Measurements from ENCODE around the gene BMPER. TPM values are rescaled to one million over a fixed set of nuclear protein-coding genes. Genes with fewer than 3 reads are reported as not detected.

Gene BMPER
- total RNA-seq, 1 experiment from 2014 or later: 6.7 TPM

DNA sequence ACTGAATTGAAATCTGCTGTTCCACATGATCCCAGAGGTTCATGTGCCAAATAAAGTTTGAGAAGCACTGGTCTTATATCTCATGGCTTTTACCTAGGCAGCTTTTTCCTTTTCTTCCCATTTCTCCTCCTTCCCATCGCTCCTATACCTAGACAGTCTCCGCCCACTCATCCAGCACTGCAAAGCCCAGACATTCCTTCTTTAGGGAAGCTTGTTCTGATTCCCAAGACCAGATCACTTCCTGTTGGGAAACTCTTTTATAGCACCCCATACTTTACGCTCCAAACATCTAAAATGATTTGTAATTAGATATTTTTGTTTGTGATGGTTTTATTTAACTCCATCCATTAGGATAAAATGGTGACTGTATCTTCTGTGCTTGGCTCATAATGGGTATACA lies 75.9 kb downstream of the BMPER start:
- H3K4me3 ChIP-seq (ENCODE audit: low read depth, low read length, poor library complexity, severe bottlenecking): no peak overlapping the region
- no peaks in the 10 kb centered on the region for H3K9me3 ChIP-seq (ENCODE audit: low read depth, low read length, poor library complexity, severe bottlenecking)
- H3K27me3 ChIP-seq (replicated peaks; ENCODE audit: insufficient read depth, low read depth, low read length, poor library complexity): no peaks in the 10 kb centered on the region
- CTCF ChIA-PET: interaction anchor here (0.6 to 1.9 kb wide), 2 partner anchors 58 to 107 kb away, joined by 3 to 34 read pairs; no protein-coding TSS in a partner anchor
- DNase-seq (ENCODE audit: low spot score): no peak
- POLR2A ChIA-PET (ENCODE audit: low non-redundant PET): no interaction called here
- peak overlapping the region; percentile 21 for H3K27ac ChIP-seq (ENCODE audit: low read depth, low read length, poor library complexity, severe bottlenecking)
- peaks cover 44% of the 10 kb centered on the region for H3K4me1 ChIP-seq (ENCODE audit: insufficient read depth, low read length, poor library complexity, severe bottlenecking)
- H3K36me3 ChIP-seq (ENCODE audit: insufficient read depth, low read length, poor library complexity, severe bottlenecking): no peaks in the 10 kb centered on the region
- BruUV-seq (replicated peaks): no TSS peak
- intact Hi-C loops (cut with micrococcal nuclease; ENCODE audit: unreplicated experiment): loop anchor here (10.0 kb wide), 2 partner anchors 64 to 174 kb away; no protein-coding TSS in a partner anchor
- TF ChIP-seq, protein P1, sequence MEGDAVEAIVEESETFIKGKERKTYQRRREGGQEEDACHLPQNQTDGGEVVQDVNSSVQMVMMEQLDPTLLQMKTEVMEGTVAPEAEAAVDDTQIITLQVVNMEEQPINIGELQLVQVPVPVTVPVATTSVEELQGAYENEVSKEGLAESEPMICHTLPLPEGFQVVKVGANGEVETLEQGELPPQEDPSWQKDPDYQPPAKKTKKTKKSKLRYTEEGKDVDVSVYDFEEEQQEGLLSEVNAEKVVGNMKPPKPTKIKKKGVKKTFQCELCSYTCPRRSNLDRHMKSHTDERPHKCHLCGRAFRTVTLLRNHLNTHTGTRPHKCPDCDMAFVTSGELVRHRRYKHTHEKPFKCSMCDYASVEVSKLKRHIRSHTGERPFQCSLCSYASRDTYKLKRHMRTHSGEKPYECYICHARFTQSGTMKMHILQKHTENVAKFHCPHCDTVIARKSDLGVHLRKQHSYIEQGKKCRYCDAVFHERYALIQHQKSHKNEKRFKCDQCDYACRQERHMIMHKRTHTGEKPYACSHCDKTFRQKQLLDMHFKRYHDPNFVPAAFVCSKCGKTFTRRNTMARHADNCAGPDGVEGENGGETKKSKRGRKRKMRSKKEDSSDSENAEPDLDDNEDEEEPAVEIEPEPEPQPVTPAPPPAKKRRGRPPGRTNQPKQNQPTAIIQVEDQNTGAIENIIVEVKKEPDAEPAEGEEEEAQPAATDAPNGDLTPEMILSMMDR (conservative IDR thresholded peaks at IDR 0.05; ENCODE audit: low read depth, low read length): no peak
- no peak for TF ChIP-seq EZH2 (IDR thresholded peaks at IDR 0.05; ENCODE audit: borderline replicate concordance, low read depth, low read length, poor library complexity, severe bottlenecking)

DNA sequence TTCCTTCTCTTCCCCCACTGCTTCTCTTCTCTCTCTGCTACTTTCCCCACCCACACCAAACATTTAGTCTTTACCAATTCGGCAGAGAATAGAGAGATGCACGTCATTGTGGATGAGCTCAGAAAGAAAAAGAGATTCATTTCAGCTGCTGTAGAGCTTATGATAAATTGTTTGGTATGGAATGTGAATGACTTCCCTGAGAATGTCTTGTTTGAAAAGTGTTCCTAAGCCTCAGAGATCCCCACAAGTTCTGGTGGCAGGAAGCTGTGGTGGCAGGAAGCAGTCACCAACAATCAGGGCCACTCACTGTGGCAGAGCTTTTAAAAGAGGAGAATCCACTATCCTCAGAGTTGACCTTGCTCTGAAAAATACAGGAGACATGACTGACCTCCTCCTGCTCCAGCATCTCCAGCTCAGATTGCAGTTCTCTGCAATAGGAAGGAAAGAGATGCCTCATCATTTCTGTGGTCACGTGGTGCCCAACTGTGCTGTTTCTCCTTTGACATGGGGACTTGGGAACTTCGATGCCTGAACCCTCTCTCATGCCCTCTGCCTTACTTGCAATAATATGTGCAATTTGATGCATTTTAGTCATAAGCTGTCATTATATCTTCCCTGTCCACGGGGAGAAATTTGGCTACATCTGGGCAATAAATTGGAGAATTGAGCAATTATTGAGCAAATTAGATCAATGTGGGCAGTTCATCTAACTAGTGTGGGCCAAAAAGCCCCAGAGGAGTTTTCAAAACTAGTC lies 76.5 kb downstream of the BMPER start:
- CTCF ChIA-PET: interaction anchor here (0.6 to 1.9 kb wide), 11 partner anchors 16 to 1350 kb away, joined by 3 to 34 read pairs (median 4); no protein-coding TSS in a partner anchor
- Histone ChIP-seq H3K36me3 (ENCODE audit: insufficient read depth, low read length, poor library complexity, severe bottlenecking) (no peaks in the 10 kb centered on the region), H3K27ac (ENCODE audit: low read depth, low read length, poor library complexity, severe bottlenecking) (peak overlapping the region; percentile 21), H3K27me3 (replicated peaks; ENCODE audit: insufficient read depth, low read depth, low read length, poor library complexity) (no peaks in the 10 kb centered on the region), H3K4me1 (ENCODE audit: insufficient read depth, low read length, poor library complexity, severe bottlenecking) (peaks cover 44% of the 10 kb centered on the region), H3K9me3 (ENCODE audit: low read depth, low read length, poor library complexity, severe bottlenecking) (no peaks in the 10 kb centered on the region), H3K4me3 (ENCODE audit: low read depth, low read length, poor library complexity, severe bottlenecking) (no peak overlapping the region)
- no TSS peak for BruUV-seq (replicated peaks)
- DNase-seq (ENCODE audit: low spot score): no peak
- TF ChIP-seq, protein P1 (conservative IDR thresholded peaks at IDR 0.05; ENCODE audit: low read depth, low read length): no peak
- TF ChIP-seq EZH2 (IDR thresholded peaks at IDR 0.05; ENCODE audit: borderline replicate concordance, low read depth, low read length, poor library complexity, severe bottlenecking): no peak
- intact Hi-C loops (cut with micrococcal nuclease; ENCODE audit: unreplicated experiment): loop anchor here (1.0 to 10.0 kb wide), 3 partner anchors 63 to 173 kb away; no protein-coding TSS in a partner anchor
- POLR2A ChIA-PET (ENCODE audit: low non-redundant PET): no interaction called here

DNA sequence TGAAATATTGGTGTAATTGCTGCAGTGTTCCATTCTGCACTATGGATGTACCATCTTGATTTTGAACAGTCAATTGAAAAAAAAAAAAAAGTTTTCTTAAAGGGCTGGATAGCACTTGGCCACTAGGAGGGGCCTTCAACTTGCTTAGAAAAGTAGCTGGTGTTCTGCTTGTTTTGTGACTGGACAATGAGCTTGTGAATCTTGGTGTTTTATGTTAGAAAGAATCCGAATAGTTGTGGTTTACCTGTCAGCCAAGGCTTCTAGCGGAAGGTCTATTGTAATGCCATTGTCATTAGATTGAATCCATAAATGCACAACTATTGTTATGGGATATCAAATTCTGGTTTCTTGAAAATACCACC lies 77.1 kb downstream of the BMPER start:
- no peaks in the 10 kb centered on the region for H3K36me3 ChIP-seq (ENCODE audit: insufficient read depth, low read length, poor library complexity, severe bottlenecking)
- TF ChIP-seq, protein P1 (conservative IDR thresholded peaks at IDR 0.05; ENCODE audit: low read depth, low read length): peak; percentile 82
- TF ChIP-seq EZH2 (IDR thresholded peaks at IDR 0.05; ENCODE audit: borderline replicate concordance, low read depth, low read length, poor library complexity, severe bottlenecking): no peak
- no TSS peak for BruUV-seq (replicated peaks)
- DNase-seq (ENCODE audit: low spot score): peak; percentile 80
- H3K4me3 ChIP-seq (ENCODE audit: low read depth, low read length, poor library complexity, severe bottlenecking): no peak overlapping the region
- no peaks in the 10 kb centered on the region for H3K27me3 ChIP-seq (replicated peaks; ENCODE audit: insufficient read depth, low read depth, low read length, poor library complexity)
- CTCF ChIA-PET: interaction anchor here (0.6 to 1.9 kb wide), 17 partner anchors 16 to 1350 kb away, joined by 3 to 34 read pairs (median 4); no protein-coding TSS in a partner anchor
- no peaks in the 10 kb centered on the region for H3K9me3 ChIP-seq (ENCODE audit: low read depth, low read length, poor library complexity, severe bottlenecking)
- H3K27ac ChIP-seq (ENCODE audit: low read depth, low read length, poor library complexity, severe bottlenecking): peak overlapping the region; percentile 21
- H3K4me1 ChIP-seq (ENCODE audit: insufficient read depth, low read length, poor library complexity, severe bottlenecking): peaks cover 44% of the 10 kb centered on the region
- intact Hi-C loops (cut with micrococcal nuclease; ENCODE audit: unreplicated experiment): loop anchor here (1.0 to 10.0 kb wide), 3 partner anchors 62 to 172 kb away; no protein-coding TSS in a partner anchor
- POLR2A ChIA-PET (ENCODE audit: low non-redundant PET): no interaction called here
